IMR-90 (cell line): ENCODE results near the gene ADGRG1. TPM values are rescaled to one million over a fixed set of nuclear protein-coding genes. Genes with fewer than 3 reads are reported as not detected.

Source experiments
- ATAC-seq: fragments of 200-7000 bp; cut with Tn5 transposase; 2 replicates; pipeline ENCODE4 v1.9.1; 2020; ENCODE audit warnings: low read depth, mild to moderate bottlenecking, moderate library complexity
- BruUV-seq: library from RNA; stranded (reverse); fragments of 400-500 nt; replicated peaks from 2 replicates; lab custom pipeline; 2021; lab: Mats Ljungman, UMichigan
- CTCF ChIA-PET: fragments of 300-600 bp; formaldehyde crosslinking; extraction: SDS; loops from one replicate; lab custom pipeline; 2021; ENCODE audit warnings: antibody characterized with exemption; lab: Yijun Ruan, JAX
- POLR2A ChIA-PET: fragments of 300-600 bp; sonication (Branson Sonifier 250); formaldehyde crosslinking; loops from one replicate; lab custom pipeline; 2022; ENCODE audit warnings: antibody characterized with exemption; ENCODE audit not compliant: unreplicated experiment; lab: Charles Lee
- DNase-seq: peaks from one replicate; pipeline ENCODE4 v3.0.0; 2013
- H2AFZ ChIP-seq: replicated peaks from 2 replicates; pipeline ENCODE3; 2013; ENCODE audit warnings: low read length, mild to moderate bottlenecking; ENCODE audit not compliant: poor library complexity
- H2AK5ac ChIP-seq: 2 replicates; pipeline ENCODE4 v1.6.1; 2013; ENCODE audit warnings: low read depth, low read length, inconsistent platforms
- H2AK9ac ChIP-seq: replicated peaks from 2 replicates; pipeline ENCODE3; 2013; ENCODE audit warnings: mild to moderate bottlenecking, low read depth, low read length, moderate library complexity; ENCODE audit not compliant: poor library complexity
- H2BK120ac ChIP-seq: 2 replicates; pipeline ENCODE4 v1.6.1; 2013; ENCODE audit warnings: low read depth, low read length, inconsistent platforms
- H2BK15ac ChIP-seq: 3 replicates; pipeline ENCODE4 v1.6.1; 2013; ENCODE audit warnings: low read depth, low read length, inconsistent platforms
- H2BK20ac ChIP-seq: 2 replicates; pipeline ENCODE4 v1.6.1; 2013; ENCODE audit warnings: low read depth, mild to moderate bottlenecking, inconsistent platforms, low read length, moderate library complexity
- H2BK5ac ChIP-seq: 2 replicates; pipeline ENCODE4 v1.6.1; 2013; ENCODE audit warnings: mild to moderate bottlenecking, low read depth, low read length, inconsistent platforms; ENCODE audit not compliant: poor library complexity, severe bottlenecking
- H3K14ac ChIP-seq: replicated peaks from 2 replicates; pipeline ENCODE4 v1.6.1; 2013; ENCODE audit warnings: low read depth, low read length, inconsistent platforms
- H3K18ac ChIP-seq: 2 replicates; pipeline ENCODE4 v1.6.1; 2013; ENCODE audit warnings: low read depth, low read length, control low read depth
- H3K23ac ChIP-seq: 2 replicates; pipeline ENCODE4 v1.6.1; 2013; ENCODE audit warnings: low read depth, low read length, inconsistent platforms
- H3K27ac ChIP-seq: 2 replicates; pipeline ENCODE4 v1.5.1; 2013; ENCODE audit warnings: mild to moderate bottlenecking, control low read depth, low read length; ENCODE audit not compliant: insufficient read depth
- H3K27me3 ChIP-seq: 2 replicates; pipeline ENCODE4 v1.6.1; 2013; ENCODE audit warnings: low read length; ENCODE audit not compliant: control insufficient read depth, insufficient read depth
- H3K36me3 ChIP-seq: 2 replicates; pipeline ENCODE4 v1.6.1; 2013; ENCODE audit warnings: low read length, mixed read lengths; ENCODE audit not compliant: control insufficient read depth, insufficient read depth
- H3K4ac ChIP-seq: 2 replicates; pipeline ENCODE4 v1.6.1; 2013; ENCODE audit warnings: low read depth, low read length, inconsistent platforms
- H3K4me1 ChIP-seq: 2 replicates; pipeline ENCODE4 v1.6.1; 2013; ENCODE audit warnings: low read length, mixed read lengths; ENCODE audit not compliant: control insufficient read depth, insufficient read depth
- H3K4me2 ChIP-seq: 2 replicates; pipeline ENCODE4 v1.6.1; 2013; ENCODE audit warnings: low read depth, mild to moderate bottlenecking, control low read depth, low read length, moderate library complexity
- H3K4me3 ChIP-seq: 2 replicates; pipeline ENCODE4 v1.5.1; 2013; ENCODE audit warnings: low read depth, mild to moderate bottlenecking, control low read depth, low read length, moderate library complexity; ENCODE audit not compliant: insufficient read depth
- H3K56ac ChIP-seq: 2 replicates; pipeline ENCODE4 v1.6.1; 2013; ENCODE audit warnings: low read length, inconsistent platforms; ENCODE audit not compliant: insufficient read depth; ENCODE audit errors: extremely low read depth
- H3K79me1 ChIP-seq, 2 experiments: 2 replicates each; pipeline ENCODE4 v1.6.1; 2013; ENCODE audit warnings: low read length in 2 of 2, inconsistent platforms in 1 of 2, low read depth in 1 of 2
- H3K9ac ChIP-seq: 2 replicates; pipeline ENCODE4 v1.6.1; 2013; ENCODE audit warnings: low read depth, low read length, control low read depth
- H3K9me1 ChIP-seq: 2 replicates; pipeline ENCODE4 v1.6.1; 2013; ENCODE audit warnings: low read length, inconsistent platforms; ENCODE audit not compliant: insufficient read depth
- H3K9me3 ChIP-seq: 2 replicates; pipeline ENCODE4 v1.6.1; 2013; ENCODE audit warnings: low read length; ENCODE audit not compliant: control insufficient read depth, insufficient read depth
- H4K20me1 ChIP-seq: 2 replicates; pipeline ENCODE4 v1.6.1; 2013; ENCODE audit warnings: low read length, inconsistent platforms; ENCODE audit not compliant: insufficient read depth
- H4K5ac ChIP-seq: 2 replicates; pipeline ENCODE4 v1.6.1; 2013; ENCODE audit warnings: mild to moderate bottlenecking, low read depth, low read length, control low read depth
- H4K8ac ChIP-seq, 2 experiments: 2 replicates each; pipeline ENCODE4 v1.6.1; 2013; ENCODE audit warnings: low read depth in 2 of 2, low read length in 2 of 2, control low read depth in 1 of 2, inconsistent platforms in 1 of 2
- H4K91ac ChIP-seq: 2 replicates; pipeline ENCODE4 v1.6.1; 2013; ENCODE audit warnings: low read depth, low read length, inconsistent platforms; ENCODE audit not compliant: insufficient read depth
- BHLHE40 ChIP-seq: fragments of 150-350 bp; IDR thresholded peaks from 2 replicates; pipeline ENCODE4 v1.6.1; 2016; ENCODE audit warnings: mild to moderate bottlenecking, low read depth, low read length
- CEBPB ChIP-seq: IDR thresholded peaks from 2 replicates; pipeline ENCODE4 v1.6.1; 2012; ENCODE audit warnings: low read depth, low read length, improper control_type of control experiment
- CHD1 ChIP-seq: IDR thresholded peaks from 2 replicates; pipeline ENCODE4 v1.6.1; 2012; ENCODE audit warnings: low read depth, low read length, improper control_type of control experiment
- ELK1 ChIP-seq: fragments of 150-350 bp; IDR thresholded peaks from 2 replicates; pipeline ENCODE4 v1.6.1; 2016; ENCODE audit warnings: low read depth, mild to moderate bottlenecking, low read length, moderate library complexity, borderline replicate concordance
- FOS ChIP-seq: fragments of 150-350 bp; IDR thresholded peaks from 2 replicates; pipeline ENCODE4 v1.6.1; 2016; ENCODE audit warnings: low read depth, low read length
- MXI1 ChIP-seq: IDR thresholded peaks from 2 replicates; pipeline ENCODE4 v1.6.1; 2012; ENCODE audit warnings: low read depth, mild to moderate bottlenecking, low read length, moderate library complexity, borderline replicate concordance
- NFE2L2 ChIP-seq: fragments of 150-350 bp; IDR thresholded peaks from 2 replicates; pipeline ENCODE4 v1.6.1; 2016; ENCODE audit warnings: low read depth, mild to moderate bottlenecking, low read length
- RAD21 ChIP-seq: IDR thresholded peaks from 2 replicates; pipeline ENCODE4 v1.6.1; 2012; ENCODE audit warnings: low read length, improper control_type of control experiment
- RFX5 ChIP-seq: IDR thresholded peaks from 2 replicates; pipeline ENCODE4 v1.8.0; 2012; ENCODE audit warnings: low read depth, mild to moderate bottlenecking, low read length, moderate library complexity
- USF2 ChIP-seq: fragments of 150-350 bp; IDR thresholded peaks from 2 replicates; pipeline ENCODE4 v1.6.1; 2017; ENCODE audit warnings: mild to moderate bottlenecking, antibody characterized with exemption, low read length, low read depth
- WGBS, 2 experiments: methylation state at CpG; one replicate each; pipeline versions ENCODE4 v1.1.5 to v1.1.7; 2013; ENCODE audit warnings: missing lambda C conversion rate in 2 of 2; ENCODE audit not compliant: insufficient read length in 1 of 2; ENCODE audit errors: extremely low coverage in 2 of 2; 5-methylcytosine and 5-hydroxymethylcytosine counted together
- dilution Hi-C: fragments of 300-500 bp; cut with HindIII; formaldehyde crosslinking; loops from one replicate; pipeline ENCODE4 v1.14.3; 2018; ENCODE audit warnings: low sequenced_read_pairs; ENCODE audit not compliant: unreplicated experiment
- in situ Hi-C: fragments of 300-500 bp; cut with MboI; formaldehyde crosslinking; loops from 3 replicates; pipeline ENCODE4 v1.14.3; 2019; ENCODE audit warnings: low sequenced_read_pairs, inconsistent platforms, mixed read lengths
- intact Hi-C: fragments of 100-400 bp; cut with micrococcal nuclease; formaldehyde crosslinking; loops from 2 replicates; pipeline ENCODE4 v1.10.0; 2022
- polyA plus RNA-seq, 3 experiments: library from polyadenylated mRNA; depleted of rRNA; stranded (reverse); fragments of >200 nt; gene quantifications; 2 replicates each; pipeline ENCODE4 v1.2.3, GENCODE V29; 2012; ENCODE audit warnings: low replicate concordance in 1 of 3
- total RNA-seq: library from RNA; depleted of rRNA; stranded (reverse); fragments of >200 nt; gene quantifications from 2 replicates; pipeline ENCODE4 v1.2.3, GENCODE V29; 2012

ADGRG1 gene
- total and polyA plus RNA-seq, 2 of the 4 experiments (the other 2 are of a cell fraction): 0.90 to 8.4 TPM

GRCh38 chr16:57606847-57607501 lies 21.5 kb upstream of the ADGRG1 start:
- dilution Hi-C loops: no loop called here
- Histone ChIP-seq H2BK120ac (no peak overlapping the region), H3K4me2 (no peak overlapping the region), H3K4me1 (peaks cover 19% of the 10 kb centered on the region), H2AK5ac (peak overlapping the region; percentile 14; the same call in 1 of the 2 replicates), H2BK15ac (no peak overlapping the region), H3K27me3 (peaks cover 16% of the 10 kb centered on the region), H2AFZ (no peak overlapping the region), H3K23ac (no peak overlapping the region), H4K20me1 (no peaks in the 10 kb centered on the region), H3K4ac (no peak overlapping the region), H3K18ac (no peak overlapping the region), H4K5ac (no peak overlapping the region), H3K79me1 (no peaks in the 10 kb centered on the region), H2AK9ac (no peak overlapping the region), H2BK5ac (no peak overlapping the region), H3K9ac (no peak overlapping the region), H3K4me3 (no peak overlapping the region), H3K9me1 (peaks cover 7% of the 10 kb centered on the region; the same call in 1 of the 2 replicates), H3K9me3 (no peaks in the 10 kb centered on the region), H4K91ac (no peak overlapping the region), H3K56ac (no peak overlapping the region), H2BK20ac (no peak overlapping the region), H3K36me3 (no peaks in the 10 kb centered on the region), H3K14ac (no peak overlapping the region), H3K27ac (no peak overlapping the region), H4K8ac (no peak overlapping the region)
- in situ Hi-C loops: no loop called here
- BruUV-seq: no TSS peak
- TF ChIP-seq RAD21 (no peak), CEBPB (no peak), FOS (no peak), RFX5 (no peak), MXI1 (no peak), ELK1 (no peak), BHLHE40 (no peak), CHD1 (no peak), NFE2L2 (no peak), USF2 (no peak)
- DNase-seq (no peak), ATAC-seq (no peak)
- CTCF ChIA-PET: interaction anchor here (0.7 to 1.0 kb wide), 2 partner anchors 16 to 425 kb away, joined by 3 read pairs; no protein-coding TSS in a partner anchor
- POLR2A ChIA-PET: no interaction called here
- WGBS, 2 experiments: 92% methylated on average over 5 of the region's 11 CpGs; no CpG with 5 or more reads in 1 of the 2 experiments
- intact Hi-C loops: no loop called here
